B cell (primary cell): ENCODE measurements around the gene MAD1L1. TPM values are rescaled to one million over a fixed set of nuclear protein-coding genes. Genes with fewer than 3 reads are reported as not detected.

ENCODE experiments used
- ATAC-seq: fragments of 200-7000 bp; cut with Tn5 transposase; one replicate; pipeline ENCODE4 v1.10.0; 2021; ENCODE audit warnings: low read depth, mild to moderate bottlenecking, moderate number of reproducible peaks, moderate library complexity
- CTCF ChIA-PET: fragments of 350-600 bp; sonication (Branson Sonifier 250); formaldehyde crosslinking; loops from one replicate; lab custom pipeline; 2021; ENCODE audit warnings: antibody characterized with exemption, inconsistent platforms; lab: Charles Lee
- POLR2A ChIA-PET: fragments of 350-600 bp; sonication (Branson Sonifier 250); formaldehyde crosslinking; loops from one replicate; lab custom pipeline; 2021; ENCODE audit warnings: antibody characterized with exemption; lab: Charles Lee
- DNase-seq: peaks from one replicate; pipeline ENCODE4 v3.0.0; 2013
- H2AFZ ChIP-seq: 2 replicates; pipeline ENCODE4 v1.6.1; 2012; ENCODE audit warnings: mild to moderate bottlenecking, low read depth, low read length; ENCODE audit not compliant: insufficient read depth, poor library complexity, severe bottlenecking
- H3K27ac ChIP-seq, 2 donors: 1 replicate in 1 of 2; 2 replicates in 1 of 2; pipeline ENCODE4 v1.5.1; 2012 to 2013; ENCODE audit warnings: low read length in 2 of 2, mild to moderate bottlenecking in 2 of 2, moderate library complexity in 1 of 2
- H3K27me3 ChIP-seq, 4 experiments: fragments of 200-600 bp in 1 of 4; sonication (generic) in 1 of 4; replicated peaks in 1 of 4; 1 replicate in 2 of 4; 2 replicates in 2 of 4; pipeline versions ENCODE4 v1.6.1 to v1.7.0; 2013 to 2016; ENCODE audit warnings: low read length in 3 of 4, mild to moderate bottlenecking in 2 of 4, mixed read lengths in 1 of 4, moderate library complexity in 1 of 4; ENCODE audit not compliant: insufficient read depth in 4 of 4, control insufficient read depth in 3 of 4; ENCODE audit errors: control extremely low read depth in 1 of 4
- H3K36me3 ChIP-seq, 2 experiments: replicated peaks in 1 of 2; 1 replicate in 1 of 2; 2 replicates in 1 of 2; pipeline versions ENCODE4 v1.6.1 to v1.7.1; 2013; ENCODE audit warnings: low read length in 1 of 2; ENCODE audit not compliant: insufficient read depth in 2 of 2, control insufficient read depth in 1 of 2; ENCODE audit errors: control extremely low read depth in 1 of 2, extremely low read depth in 1 of 2
- H3K4me1 ChIP-seq, 2 donors: fragments of 200-600 bp in 1 of 2; sonication (generic) in 1 of 2; 1 replicate in 1 of 2; 2 replicates in 1 of 2; pipeline versions ENCODE4 v1.5.1 to v1.6.1; 2013 to 2017; ENCODE audit warnings: low read length in 2 of 2; ENCODE audit not compliant: control insufficient read depth in 2 of 2, insufficient read depth in 2 of 2
- H3K4me2 ChIP-seq: replicated peaks from 2 replicates; pipeline ENCODE3; 2012; ENCODE audit warnings: mild to moderate bottlenecking, low read depth, low read length; ENCODE audit not compliant: poor library complexity, severe bottlenecking
- H3K4me3 ChIP-seq, 5 experiments: fragments of 200-600 bp in 1 of 5; sonication (generic) in 1 of 5; 1 replicate in 3 of 5; 2 replicates in 2 of 5; pipeline versions ENCODE4 v1.5.1 to v1.7.0; 2011 to 2016; ENCODE audit warnings: low read length in 4 of 5, mild to moderate bottlenecking in 4 of 5, low read depth in 2 of 5, control low read depth in 1 of 5, moderate library complexity in 1 of 5; ENCODE audit not compliant: insufficient read depth in 1 of 5; ENCODE audit errors: control extremely low read depth in 1 of 5, extremely low read depth in 1 of 5
- H3K79me2 ChIP-seq: fragments of 200-600 bp; sonication (generic); one replicate; pipeline ENCODE4 v1.6.0; 2016; ENCODE audit warnings: low read length; ENCODE audit not compliant: control insufficient read depth, insufficient read depth
- H3K9ac ChIP-seq: fragments of 200-600 bp; sonication (generic); 2 replicates; pipeline ENCODE4 v1.6.1; 2017; ENCODE audit warnings: mild to moderate bottlenecking, low read length, moderate library complexity
- H3K9me3 ChIP-seq, 3 donors: one replicate each; pipeline versions ENCODE4 v1.6.1 to v1.7.1; 2013; ENCODE audit warnings: low read length in 2 of 3; ENCODE audit not compliant: control insufficient read depth in 2 of 3, insufficient read depth in 1 of 3; ENCODE audit errors: control extremely low read depth in 1 of 3
- H4K20me1 ChIP-seq: 2 replicates; pipeline ENCODE4 v1.6.0; 2012; ENCODE audit warnings: mild to moderate bottlenecking, low read length; ENCODE audit not compliant: insufficient read depth, control insufficient read depth, poor library complexity, severe bottlenecking
- H3K27ac Mint-ChIP-seq: one replicate; pipeline ENCODE4 v1.8.0; 2021; ENCODE audit warnings: mixed read lengths
- H3K27me3 Mint-ChIP-seq: one replicate; pipeline ENCODE4 v1.8.0; 2021; ENCODE audit warnings: mixed read lengths
- H3K4me1 Mint-ChIP-seq: one replicate; pipeline ENCODE4 v1.8.0; 2021; ENCODE audit warnings: mixed read lengths
- H3K4me3 Mint-ChIP-seq: one replicate; pipeline ENCODE4 v1.8.0; 2021; ENCODE audit warnings: mixed read lengths
- H3K9me3 Mint-ChIP-seq: one replicate; pipeline ENCODE4 v1.8.0; 2022; ENCODE audit warnings: mixed read lengths; ENCODE audit not compliant: insufficient read depth
- CTCF ChIP-seq: fragments of 200-600 bp; IDR thresholded peaks from one replicate; pipeline ENCODE4 v1.8.0; 2022; ENCODE audit warnings: antibody characterized with exemption, mild to moderate bottlenecking
- EZH2 ChIP-seq: IDR thresholded peaks from 2 replicates; pipeline ENCODE4 v1.6.1; 2012; ENCODE audit warnings: borderline replicate concordance, low read depth, mild to moderate bottlenecking, moderate library complexity, low read length; ENCODE audit not compliant: insufficient read depth, poor library complexity, severe bottlenecking
- WGBS: methylation state at CpG from one replicate; pipeline ENCODE4 v1.1.5; 2013; ENCODE audit warnings: missing lambda C conversion rate; ENCODE audit not compliant: insufficient coverage; 5-methylcytosine and 5-hydroxymethylcytosine counted together
- intact Hi-C: fragments of 100-400 bp; cut with micrococcal nuclease; formaldehyde crosslinking; loops from one replicate; pipeline ENCODE4 v1.10.0; 2022
- polyA plus RNA-seq: library from polyadenylated mRNA; depleted of rRNA; stranded (reverse); fragments of >200 nt; gene quantifications from 2 replicates; pipeline ENCODE4 v1.2.3, GENCODE V29; 2012
- total RNA-seq, 2 donors: library from RNA; stranded (reverse); fragments of 120-200 nt in 1 of 2; gene quantifications; 1 replicate in 1 of 2; 2 replicates in 1 of 2; pipeline versions ENCODE4 v1.2.3 to v1.2.4, GENCODE V29; 2013 to 2022

The MAD1L1 gene
- total and polyA plus RNA-seq, 2 donors (not counting 1 experiment from before 2014, with no cell fraction given): 86.7 to 110 TPM

GRCh38 chr7:1787681-1788235, 445.0 kb downstream of the MAD1L1 start:
- TF ChIP-seq CTCF (no peak), EZH2 (no peak)
- Histone ChIP-seq H3K27me3 (peaks cover 0 to 8% (median 2%) of the 10 kb centered on the region in 4 experiments), H3K4me1 (no peaks in the 10 kb centered on the region), H3K9me3 (peaks cover 0 to 18% (median 5%) of the 10 kb centered on the region in 3 donors), H4K20me1 (no peaks in the 10 kb centered on the region), H2AFZ (no peak overlapping the region), H3K27ac (no peak overlapping the region), H3K4me2 (no peak overlapping the region), H3K36me3 (no peaks in the 10 kb centered on the region), H3K9ac (no peak overlapping the region), H3K79me2 (no peaks in the 10 kb centered on the region), H3K4me3 (no peak overlapping the region)
- ATAC-seq (no peak), DNase-seq (no peak)
- ChIA-PET CTCF (no interaction called here), POLR2A (no interaction called here)
- H3K9me3 Mint-ChIP-seq: no peaks in the 10 kb centered on the region
- peaks cover 23% of the 10 kb centered on the region for H3K27me3 Mint-ChIP-seq
- H3K4me1 Mint-ChIP-seq: no peaks in the 10 kb centered on the region
- H3K27ac Mint-ChIP-seq: no peak overlapping the region
- 88% methylated on average over 18 of the region's 18 CpGs for WGBS
- intact Hi-C loops: no loop called here
- no peak overlapping the region for H3K4me3 Mint-ChIP-seq

GRCh38 chr7:1787241-1787640, 445.5 kb downstream of the MAD1L1 start:
- intact Hi-C loops: no loop called here
- Mint-ChIP-seq H3K4me3 (no peak overlapping the region), H3K9me3 (no peaks in the 10 kb centered on the region), H3K27ac (no peak overlapping the region), H3K4me1 (no peaks in the 10 kb centered on the region), H3K27me3 (peaks cover 21% of the 10 kb centered on the region)
- ChIA-PET CTCF (no interaction called here), POLR2A (no interaction called here)
- H3K79me2 ChIP-seq: no peaks in the 10 kb centered on the region
- H3K9me3 ChIP-seq: peaks cover 0 to 18% (median 5%) of the 10 kb centered on the region in 3 donors
- DNase-seq (no peak), ATAC-seq (no peak)
- no peaks in the 10 kb centered on the region for H4K20me1 ChIP-seq
- no peak overlapping the region for H3K27ac ChIP-seq
- no peak overlapping the region for H3K4me2 ChIP-seq
- H3K36me3 ChIP-seq: no peaks in the 10 kb centered on the region
- no peak for TF ChIP-seq CTCF
- no peak for TF ChIP-seq EZH2
- no peak overlapping the region for H2AFZ ChIP-seq
- WGBS: 95% methylated on average over 9 of the region's 9 CpGs
- no peak overlapping the region for H3K4me3 ChIP-seq
- no peak overlapping the region for H3K9ac ChIP-seq
- no peaks in the 10 kb centered on the region for H3K4me1 ChIP-seq
- H3K27me3 ChIP-seq: peaks cover 0 to 8% (median 2%) of the 10 kb centered on the region in 4 experiments
